H1 (cell line): Measurements from ENCODE around the gene BPIFB6. TPM values are rescaled to one million over a fixed set of nuclear protein-coding genes. Genes with fewer than 3 reads are reported as not detected.

Source experiments
- CTCF ChIA-PET: fragments of 300-600 bp; sonication (Branson Sonifier 250); formaldehyde crosslinking; loops from one replicate; lab custom pipeline; 2021; ENCODE audit not compliant: partially characterized antibody; lab: Charles Lee
- POLR2A ChIA-PET: fragments of 300-600 bp; sonication (Branson Sonifier 250); formaldehyde crosslinking; loops from one replicate; lab custom pipeline; 2021; ENCODE audit warnings: inconsistent platforms; ENCODE audit not compliant: partially characterized antibody; lab: Charles Lee
- DNase-seq, 2 experiments: peaks; one replicate each; pipeline versions ENCODE4 v3.0.0 to v3.0.0-alpha.2; 2010 to 2022; ENCODE audit warnings: low spot score in 2 of 2, low read depth in 1 of 2, mixed read lengths in 1 of 2
- FAIRE-seq: peaks from 2 replicates; lab custom pipeline; 2011; peaks lifted over from hg19 to GRCh38; lab: Jason Lieb, UNC
- H2AFZ ChIP-seq: 2 replicates; pipeline ENCODE4 v1.8.1; 2012; ENCODE audit warnings: low read length, inconsistent platforms
- H2AK5ac ChIP-seq: 2 replicates; pipeline ENCODE4 v1.6.1; 2013; ENCODE audit warnings: low read depth, low read length
- H2BK120ac ChIP-seq: replicated peaks from 2 replicates; pipeline ENCODE3; 2013; ENCODE audit warnings: low read depth, low read length, inconsistent platforms
- H2BK12ac ChIP-seq: 2 replicates; pipeline ENCODE4 v1.6.1; 2013; ENCODE audit warnings: low read depth, low read length
- H2BK15ac ChIP-seq: 2 replicates; pipeline ENCODE4 v1.6.1; 2013; ENCODE audit warnings: low read length
- H2BK20ac ChIP-seq: 2 replicates; pipeline ENCODE4 v1.6.1; 2013; ENCODE audit warnings: low read length
- H2BK5ac ChIP-seq: 2 replicates; pipeline ENCODE4 v1.6.1; 2013; ENCODE audit warnings: low read depth, low read length
- H3K14ac ChIP-seq: 2 replicates; pipeline ENCODE4 v1.6.1; 2013; ENCODE audit warnings: inconsistent platforms; ENCODE audit not compliant: insufficient read length
- H3K18ac ChIP-seq: 2 replicates; pipeline ENCODE4 v1.6.1; 2013; ENCODE audit warnings: low read length; ENCODE audit errors: extremely low read depth
- H3K23ac ChIP-seq: 2 replicates; pipeline ENCODE4 v1.6.1; 2013; ENCODE audit warnings: inconsistent platforms; ENCODE audit not compliant: insufficient read length
- H3K23me2 ChIP-seq: 2 replicates; pipeline ENCODE4 v1.6.1; 2013; ENCODE audit warnings: low read depth, low read length
- H3K27ac ChIP-seq: 2 replicates; pipeline ENCODE4 v1.6.1; 2011; ENCODE audit warnings: low read depth, low read length, inconsistent platforms
- H3K27me3 ChIP-seq, 4 experiments: replicated peaks in 1 of 4; 1 replicate in 1 of 4; 2 replicates in 3 of 4; pipeline versions ENCODE4 v1.6.1 to v1.8.1; 2011 to 2013; ENCODE audit warnings: low read length in 3 of 4, mild to moderate bottlenecking in 3 of 4, inconsistent platforms in 2 of 4, mixed read lengths in 2 of 4, moderate library complexity in 1 of 4; ENCODE audit not compliant: control insufficient read depth in 3 of 4, insufficient read depth in 3 of 4; ENCODE audit errors: extremely low read depth in 1 of 4
- H3K36me3 ChIP-seq, 4 experiments: 2 replicates each; pipeline versions ENCODE4 v1.6.1 to v1.8.1; 2011 to 2013; ENCODE audit warnings: mild to moderate bottlenecking in 4 of 4, low read length in 3 of 4, moderate library complexity in 2 of 4, control low read depth in 1 of 4, inconsistent platforms in 1 of 4; ENCODE audit not compliant: insufficient read depth in 4 of 4, control insufficient read depth in 2 of 4
- H3K4ac ChIP-seq: replicated peaks from 2 replicates; pipeline ENCODE3; 2013; ENCODE audit warnings: low read length, low read depth, mixed read lengths, inconsistent platforms; ENCODE audit not compliant: insufficient read length
- H3K4me1 ChIP-seq, 4 experiments: replicated peaks in 1 of 4; 1 replicate in 1 of 4; 2 replicates in 3 of 4; pipeline versions ENCODE4 v1.6.1 to v1.8.1; 2011 to 2013; ENCODE audit warnings: low read length in 3 of 4, inconsistent platforms in 2 of 4, mixed read lengths in 1 of 4; ENCODE audit not compliant: insufficient read depth in 4 of 4, control insufficient read depth in 3 of 4
- H3K4me2 ChIP-seq, 2 experiments: 2 replicates each; pipeline versions ENCODE4 v1.6.1 to v1.8.1; 2011 to 2013; ENCODE audit warnings: low read depth in 2 of 2, low read length in 2 of 2, control low read depth in 1 of 2, inconsistent platforms in 1 of 2, mild to moderate bottlenecking in 1 of 2; ENCODE audit not compliant: insufficient read depth in 1 of 2
- H3K4me3 ChIP-seq, 4 experiments: fragments of 200-600, 300-600 bp in 1 of 4; sonication (generic), shearing (Covaris generic), sonication (Bioruptor Twin) in 1 of 4; 2 replicates each; pipeline versions ENCODE4 v1.5.1 to v1.8.1; 2011 to 2016; ENCODE audit warnings: low read length in 4 of 4, low read depth in 3 of 4, control low read depth in 2 of 4, inconsistent platforms in 2 of 4, mild to moderate bottlenecking in 2 of 4, mixed read lengths in 1 of 4, moderate library complexity in 1 of 4; ENCODE audit not compliant: insufficient read depth in 2 of 4; ENCODE audit errors: extremely low read depth in 1 of 4
- H3K56ac ChIP-seq: replicated peaks from 2 replicates; pipeline ENCODE3; 2013; ENCODE audit warnings: low read depth, mild to moderate bottlenecking, mixed read lengths, low read length, inconsistent platforms; ENCODE audit not compliant: insufficient read length
- H3K79me1 ChIP-seq: 2 replicates; pipeline ENCODE4 v1.6.1; 2013; ENCODE audit warnings: low read depth, low read length, control low read depth
- H3K79me2 ChIP-seq, 2 experiments: 2 replicates each; pipeline versions ENCODE4 v1.6.1 to v1.8.1; 2012 to 2013; ENCODE audit warnings: low read length in 2 of 2, mild to moderate bottlenecking in 2 of 2, inconsistent platforms in 1 of 2; ENCODE audit not compliant: insufficient read depth in 2 of 2, control insufficient read depth in 1 of 2
- H3K9ac ChIP-seq, 4 experiments: replicated peaks in 1 of 4; 1 replicate in 1 of 4; 2 replicates in 3 of 4; pipeline versions ENCODE4 v1.6.1 to v1.8.1; 2011 to 2013; ENCODE audit warnings: low read depth in 3 of 4, low read length in 3 of 4, control low read depth in 2 of 4, mild to moderate bottlenecking in 2 of 4, moderate library complexity in 2 of 4, inconsistent platforms in 1 of 4; ENCODE audit errors: extremely low read depth in 1 of 4
- H3K9me3 ChIP-seq, 2 experiments: 2 replicates each; pipeline versions ENCODE4 v1.6.1 to v1.8.1; 2012 to 2013; ENCODE audit warnings: mild to moderate bottlenecking in 2 of 2, moderate library complexity in 2 of 2, control low read depth in 1 of 2, inconsistent platforms in 1 of 2, low read depth in 1 of 2, low read length in 1 of 2, mixed read lengths in 1 of 2; ENCODE audit not compliant: insufficient read depth in 2 of 2
- H4K20me1 ChIP-seq, 2 experiments: replicated peaks in 1 of 2; 2 replicates each; pipeline versions ENCODE3 to v1.8.1; 2011 to 2013; ENCODE audit warnings: inconsistent platforms in 2 of 2, low read length in 2 of 2, mild to moderate bottlenecking in 1 of 2; ENCODE audit not compliant: insufficient read depth in 2 of 2, control insufficient read depth in 1 of 2
- H4K5ac ChIP-seq: 2 replicates; pipeline ENCODE4 v1.6.1; 2013; ENCODE audit warnings: low read length, low read depth, mixed read lengths, inconsistent platforms; ENCODE audit not compliant: insufficient read length
- H4K8ac ChIP-seq: 2 replicates; pipeline ENCODE4 v1.8.0; 2013; ENCODE audit warnings: mild to moderate bottlenecking, moderate library complexity, low read length, inconsistent platforms; ENCODE audit not compliant: insufficient read depth; ENCODE audit errors: extremely low read depth
- H4K91ac ChIP-seq: replicated peaks from 2 replicates; pipeline ENCODE3; 2013; ENCODE audit warnings: low read length, mixed read lengths, inconsistent platforms; ENCODE audit not compliant: insufficient read length
- CHD1 ChIP-seq: IDR thresholded peaks from 2 replicates; pipeline ENCODE4 v1.6.1; 2012; ENCODE audit warnings: low read depth, low read length, improper control_type of control experiment
- CTCF ChIP-seq, 3 experiments: IDR thresholded peaks; 1 replicate in 2 of 3; 2 replicates in 1 of 3; pipeline versions ENCODE4 v1.5.1 to v1.6.1; 2011; ENCODE audit warnings: low read length in 3 of 3, mild to moderate bottlenecking in 3 of 3, inconsistent platforms in 2 of 3, low read depth in 1 of 3, moderate library complexity in 1 of 3; ENCODE audit not compliant: insufficient read depth in 1 of 3; ENCODE audit errors: control extremely low read depth in 1 of 3
- FOSL1 ChIP-seq: IDR thresholded peaks from 2 replicates; pipeline ENCODE4 v1.6.1; 2011; ENCODE audit warnings: mild to moderate bottlenecking, low read depth, low read length, moderate library complexity; ENCODE audit not compliant: insufficient read depth
- GTF2F1 ChIP-seq: IDR thresholded peaks from 2 replicates; pipeline ENCODE4 v1.6.1; 2012; ENCODE audit warnings: low read depth, low read length, improper control_type of control experiment, borderline replicate concordance
- NANOG ChIP-seq: IDR thresholded peaks from 2 replicates; pipeline ENCODE4 v1.6.1; 2011; ENCODE audit warnings: low read length, low read depth, mild to moderate bottlenecking, inconsistent platforms; ENCODE audit not compliant: insufficient read depth, poor library complexity, severe bottlenecking
- NRF1 ChIP-seq: IDR thresholded peaks from 2 replicates; pipeline ENCODE4 v1.6.1; 2011; ENCODE audit warnings: mild to moderate bottlenecking, low read depth, low read length, improper control_type of control experiment
- TAF7 ChIP-seq: optimal IDR thresholded peaks from 2 replicates; pipeline ENCODE3; 2011; ENCODE audit warnings: low read depth, mild to moderate bottlenecking, inconsistent platforms, low read length, moderate library complexity, borderline replicate concordance
- TEAD4 ChIP-seq: IDR thresholded peaks from 2 replicates; pipeline ENCODE4 v1.6.1; 2012; ENCODE audit warnings: low read depth, low read length, inconsistent platforms, mixed read lengths
- ZNF274 ChIP-seq: IDR thresholded peaks from 2 replicates; pipeline ENCODE4 v1.7.0; 2012; ENCODE audit warnings: low read length, borderline replicate concordance; ENCODE audit errors: extremely low read depth
- WGBS, 2 experiments: shearing (Covaris generic) in 1 of 2; methylation state at CpG; one replicate each; pipeline versions ENCODE4 v1.1.6 to v1.1.7; 2013 to 2015; ENCODE audit warnings: low lambda C conversion rate in 2 of 2, mixed read lengths in 2 of 2, inconsistent platforms in 1 of 2, low coverage in 1 of 2, missing lambda C conversion rate in 1 of 2; ENCODE audit not compliant: insufficient replicate concordance in 2 of 2, insufficient coverage in 1 of 2, insufficient read length in 1 of 2; ENCODE audit errors: extremely low coverage in 1 of 2, missing lambda C conversion rate in 1 of 2; 5-methylcytosine and 5-hydroxymethylcytosine counted together
- polyA plus RNA-seq, 7 experiments: library from polyadenylated mRNA; depleted of rRNA in 3 of 7; stranded (reverse) in 5 of 7; unstranded in 2 of 7; fragments of >200 nt in 5 of 7; fragments of 200-250 nt in 2 of 7; gene quantifications; 1 replicate in 5 of 7; 2 replicates in 1 of 7; 4 replicates in 1 of 7; pipeline versions ENCODE4 v1.2.1 to v1.2.3, GENCODE V29; 2011 to 2013; ENCODE audit warnings: missing spikeins in 2 of 7, mixed read lengths in 2 of 7
- total RNA-seq: library from RNA; stranded (reverse); fragmentation: NEBNext Ultra II Directional; extraction: Animal tissue kit (Norgen Biotek cat#: 25700); gene quantifications from 2 replicates; pipeline ENCODE4 v1.2.1, GENCODE V29; 2021

BPIFB6 gene
- total and polyA plus RNA-seq, 2 of the 8 experiments (the other 6 are each of a cell fraction or from before 2014, with no cell fraction given), result not detected

DNA sequence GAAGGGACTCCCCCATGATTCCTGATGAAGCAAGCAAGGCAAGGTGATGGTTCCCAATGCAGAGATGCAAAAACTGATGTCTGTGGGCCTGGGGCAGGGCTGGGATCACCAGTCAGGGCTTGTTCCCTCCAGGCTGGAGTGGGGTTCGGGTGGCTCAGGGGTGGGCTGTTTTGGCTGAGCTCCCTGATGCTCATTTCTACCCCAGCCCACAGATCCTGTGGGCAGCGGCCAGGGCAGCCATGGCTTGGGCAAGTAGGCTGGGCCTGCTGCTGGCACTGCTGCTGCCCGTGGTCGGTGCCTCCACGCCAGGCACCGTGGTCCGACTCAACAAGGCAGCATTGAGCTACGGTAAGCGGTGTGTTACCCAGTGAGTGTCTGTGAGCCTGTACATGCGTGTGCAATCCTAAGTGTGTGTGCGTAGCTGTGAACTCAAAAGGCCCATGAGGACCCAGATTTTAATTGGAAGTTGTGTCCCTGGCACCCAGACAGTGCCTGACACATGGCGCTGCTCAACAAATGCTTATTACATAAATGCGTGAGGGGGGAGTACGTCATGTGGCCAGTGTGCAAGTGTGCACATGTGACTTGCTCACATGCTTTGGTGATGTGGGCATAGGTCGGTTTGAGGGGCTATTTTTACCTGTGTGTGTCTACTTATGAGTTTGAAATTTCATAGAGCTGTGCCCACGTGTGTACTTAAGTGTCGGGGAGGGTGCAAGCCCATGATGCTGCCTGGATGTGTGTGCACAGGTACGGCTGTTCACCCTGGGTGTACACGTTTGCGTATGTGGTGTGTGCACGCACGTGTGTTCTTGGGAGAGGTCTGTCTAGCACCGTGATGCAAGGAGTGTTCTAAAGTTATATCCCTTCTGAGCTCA lies 22.9 kb upstream of the BPIFB6 start:
- Histone ChIP-seq H3K79me2 (no peaks in the 10 kb centered on the region), H2BK20ac (no peak overlapping the region), H4K91ac (no peak overlapping the region), H3K4me3 (no peak overlapping the region), H3K9ac (no peak overlapping the region), H4K8ac (no peak overlapping the region; the same call in 1 of the 2 replicates), H2AK5ac (no peak overlapping the region), H3K27ac (no peak overlapping the region), H3K9me3 (0 out of 4 replicates have a peak, but pooled peaks cover 0 to 2% of the 10 kb centered on the region in 2 experiments), H3K4me1 (no peaks in the 10 kb centered on the region; a peak in 1 of 7 replicates), H4K20me1 (no peaks in the 10 kb centered on the region), H3K14ac (no peak overlapping the region), H3K56ac (no peak overlapping the region), H3K23ac (no peak overlapping the region), H3K79me1 (no peaks in the 10 kb centered on the region), H3K27me3 (no peaks in the 10 kb centered on the region), H3K4ac (no peak overlapping the region), H2BK15ac (no peak overlapping the region), H3K18ac (no peak overlapping the region), H3K4me2 (no peak overlapping the region), H3K23me2 (no peaks in the 10 kb centered on the region), H2BK12ac (peak overlapping the region; percentile 63; the same call in 1 of the 2 replicates), H2AFZ (no peak overlapping the region), H2BK5ac (peak overlapping the region; percentile 75), H3K36me3 (no peaks in the 10 kb centered on the region), H4K5ac (no peak overlapping the region), H2BK120ac (no peak overlapping the region)
- POLR2A ChIA-PET, result no interaction called here
- WGBS, 2 experiments, result 92% methylated on average over 23 of the region's 23 CpGs; no CpG with 5 or more reads in 1 of the 2 experiments
- DNase-seq, result no peak
- FAIRE-seq, result no peak
- CTCF ChIA-PET, result interaction anchor here (1.4 to 3.8 kb wide), 3 partner anchors 14 to 114 kb away, joined by 3 to 22 read pairs (median 4); no protein-coding TSS in a partner anchor
- TF ChIP-seq TEAD4, result no peak
- no peak for TF ChIP-seq ZNF274
- TF ChIP-seq GTF2F1, result no peak
- TF ChIP-seq FOSL1, result no peak
- no peak for TF ChIP-seq TAF7
- no peak for TF ChIP-seq CHD1
- TF ChIP-seq CTCF (IDR thresholded peaks at IDR 0.05; ENCODE audit: control extremely low read depth in 1 of 3, insufficient read depth in 1 of 3, low read depth in 1 of 3, low read length in 3 of 3), result no peak
- TF ChIP-seq NANOG, result no peak
- no peak for TF ChIP-seq NRF1
